Astrocyte (in vitro differentiated cells and primary cell): ENCODE measurements around the gene KCNMA1.

ENCODE experiments used
- EZH2 ChIP-seq: IDR thresholded peaks from 2 replicates; pipeline ENCODE4 v1.6.1; 2012; ENCODE audit warnings: mild to moderate bottlenecking, low read length, inconsistent platforms; ENCODE audit not compliant: insufficient read depth
- TF ChIP-seq, protein P1 (sequence below): IDR thresholded peaks from 2 replicates; pipeline ENCODE4 v1.5.1; 2011; ENCODE audit warnings: low read depth, mild to moderate bottlenecking, inconsistent platforms, low read length, moderate library complexity; ENCODE audit not compliant: insufficient read depth

DNA sequence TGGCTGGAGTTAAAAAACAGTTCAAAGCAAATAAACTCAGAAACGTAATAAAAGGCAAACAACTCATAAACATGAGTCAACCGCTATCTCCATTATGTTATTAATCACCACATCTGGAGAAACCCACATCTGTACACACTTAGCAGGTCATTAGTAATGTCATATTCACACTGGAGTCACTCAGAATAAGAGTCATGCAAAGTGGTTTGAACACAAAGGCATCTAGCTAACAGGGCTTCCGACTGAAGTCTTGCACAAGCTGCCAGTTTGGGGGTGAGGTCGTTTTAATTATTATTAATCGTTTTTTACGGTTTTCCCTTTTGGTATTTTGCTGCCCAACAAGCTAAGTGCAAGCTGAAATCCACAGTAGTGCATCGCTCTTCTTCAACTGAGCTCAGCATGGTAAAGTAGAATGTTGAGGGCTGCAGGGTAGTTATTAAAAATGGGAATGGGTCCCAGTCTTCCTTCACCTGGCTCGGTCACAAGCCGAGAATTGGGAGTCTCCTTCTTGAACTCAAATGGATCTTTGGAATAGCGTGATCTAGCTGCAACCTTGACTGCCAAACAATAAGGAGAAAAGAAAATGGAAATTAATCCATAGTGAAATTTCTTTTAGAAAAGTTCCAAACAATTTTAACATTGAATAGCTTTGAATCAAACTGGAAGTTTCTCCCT lies 663.5 kb downstream of the KCNMA1 start:
- TF ChIP-seq EZH2, result no peak
- TF ChIP-seq, protein P1, sequence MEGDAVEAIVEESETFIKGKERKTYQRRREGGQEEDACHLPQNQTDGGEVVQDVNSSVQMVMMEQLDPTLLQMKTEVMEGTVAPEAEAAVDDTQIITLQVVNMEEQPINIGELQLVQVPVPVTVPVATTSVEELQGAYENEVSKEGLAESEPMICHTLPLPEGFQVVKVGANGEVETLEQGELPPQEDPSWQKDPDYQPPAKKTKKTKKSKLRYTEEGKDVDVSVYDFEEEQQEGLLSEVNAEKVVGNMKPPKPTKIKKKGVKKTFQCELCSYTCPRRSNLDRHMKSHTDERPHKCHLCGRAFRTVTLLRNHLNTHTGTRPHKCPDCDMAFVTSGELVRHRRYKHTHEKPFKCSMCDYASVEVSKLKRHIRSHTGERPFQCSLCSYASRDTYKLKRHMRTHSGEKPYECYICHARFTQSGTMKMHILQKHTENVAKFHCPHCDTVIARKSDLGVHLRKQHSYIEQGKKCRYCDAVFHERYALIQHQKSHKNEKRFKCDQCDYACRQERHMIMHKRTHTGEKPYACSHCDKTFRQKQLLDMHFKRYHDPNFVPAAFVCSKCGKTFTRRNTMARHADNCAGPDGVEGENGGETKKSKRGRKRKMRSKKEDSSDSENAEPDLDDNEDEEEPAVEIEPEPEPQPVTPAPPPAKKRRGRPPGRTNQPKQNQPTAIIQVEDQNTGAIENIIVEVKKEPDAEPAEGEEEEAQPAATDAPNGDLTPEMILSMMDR, result no peak
